GM12878 (cell line): ENCODE results near the gene MCF2L2. TPM values are rescaled to one million over a fixed set of nuclear protein-coding genes. Genes with fewer than 3 reads are reported as not detected.

Experiments used
- ATAC-seq: fragments of 200-7000 bp; cut with Tn5 transposase; 3 replicates; pipeline ENCODE4 v1.9.1; 2020; ENCODE audit warnings: mild to moderate bottlenecking, moderate library complexity
- BruUV-seq: library from RNA; stranded (reverse); fragments of 400-500 nt; replicated peaks from 2 replicates; lab custom pipeline; 2021; lab: Mats Ljungman, UMichigan
- CTCF ChIA-PET: fragments of 300-600 bp; sonication (Branson Sonifier 250); formaldehyde crosslinking; extraction: SDS; loops from one replicate; lab custom pipeline; 2021; ENCODE audit warnings: inconsistent platforms; lab: Yijun Ruan, JAX
- POLR2A ChIA-PET: fragments of 350-600 bp; formaldehyde crosslinking; extraction: SDS; loops from one replicate; lab custom pipeline; 2021; ENCODE audit warnings: inconsistent platforms; lab: Charles Lee
- RAD21 ChIA-PET: fragments of 300-600 bp; sonication (Branson Sonifier 250); formaldehyde crosslinking; loops from one replicate; lab custom pipeline; 2023; ENCODE audit warnings: antibody characterized with exemption; ENCODE audit not compliant: unreplicated experiment; lab: Charles Lee
- SMC1A ChIA-PET: fragments of 300-600 bp; sonication (Branson Sonifier 250); formaldehyde crosslinking; loops from one replicate; lab custom pipeline; 2023; ENCODE audit not compliant: unreplicated experiment, uncharacterized antibody; lab: Charles Lee
- DNase-seq: peaks from one replicate; pipeline ENCODE4 v3.0.0-alpha.2; 2011; ENCODE audit warnings: low read depth, low spot score
- FAIRE-seq: peaks from 3 replicates; lab custom pipeline; 2011; peaks lifted over from hg19 to GRCh38; lab: Jason Lieb, UNC
- H2AFZ ChIP-seq: 2 replicates; pipeline ENCODE4 v1.6.0; 2011; ENCODE audit warnings: low read depth, low read length, control low read depth; ENCODE audit not compliant: control insufficient read depth
- H3K27ac ChIP-seq: 2 replicates; pipeline ENCODE4 v1.5.1; 2011; ENCODE audit warnings: control low read depth; ENCODE audit not compliant: control insufficient read depth, insufficient read depth
- H3K27me3 ChIP-seq, 2 experiments: replicated peaks in 1 of 2; 2 replicates each; pipeline versions ENCODE4 v1.6.0 to v1.6.1; 2011; ENCODE audit warnings: low read length in 1 of 2; ENCODE audit not compliant: control insufficient read depth in 2 of 2, insufficient read depth in 2 of 2
- H3K36me3 ChIP-seq, 2 experiments: 2 replicates each; pipeline ENCODE4 v1.5.1; 2011; ENCODE audit warnings: low read length in 1 of 2; ENCODE audit not compliant: control insufficient read depth in 2 of 2, insufficient read depth in 2 of 2
- H3K4me1 ChIP-seq: 2 replicates; pipeline ENCODE4 v1.6.1; 2011; ENCODE audit warnings: mild to moderate bottlenecking, low read length, moderate library complexity, mixed read lengths; ENCODE audit not compliant: control insufficient read depth, insufficient read depth
- H3K4me2 ChIP-seq: 2 replicates; pipeline ENCODE4 v1.6.0; 2011; ENCODE audit warnings: control low read depth; ENCODE audit not compliant: control insufficient read depth, insufficient read depth
- H3K4me3 ChIP-seq: fragments of 200-600 bp; sonication (generic); 2 replicates; pipeline ENCODE4 v1.5.1; 2016
- H3K79me2 ChIP-seq: 2 replicates; pipeline ENCODE4 v1.6.0; 2011; ENCODE audit warnings: low read length; ENCODE audit not compliant: control insufficient read depth, insufficient read depth
- H3K9ac ChIP-seq: 2 replicates; pipeline ENCODE4 v1.8.0; 2011; ENCODE audit warnings: low read length, control low read depth, mixed read lengths; ENCODE audit not compliant: control insufficient read depth, insufficient read depth
- H3K9me3 ChIP-seq: replicated peaks from 3 replicates; pipeline ENCODE4 v1.5.1; 2011; ENCODE audit warnings: mild to moderate bottlenecking, low read length; ENCODE audit not compliant: control insufficient read depth, insufficient read depth
- H4K20me1 ChIP-seq: 2 replicates; pipeline ENCODE4 v1.6.0; 2011; ENCODE audit not compliant: control insufficient read depth, insufficient read depth
- BACH1 ChIP-seq: fragments of 450-650 bp; IDR thresholded peaks from 2 replicates; pipeline ENCODE4 v1.6.1; 2017; ENCODE audit warnings: mild to moderate bottlenecking, borderline replicate concordance
- CHD1 ChIP-seq: IDR thresholded peaks from 2 replicates; pipeline ENCODE4 v1.6.1; 2012; ENCODE audit warnings: low read depth, low read length, improper control_type of control experiment
- CHD2 ChIP-seq: IDR thresholded peaks from 2 replicates; pipeline ENCODE4 v1.6.1; 2011; ENCODE audit warnings: low read depth, low read length, improper control_type of control experiment, borderline replicate concordance
- HDGF ChIP-seq: fragments of 450-650 bp; IDR thresholded peaks from 2 replicates; pipeline ENCODE4 v1.6.1; 2016; ENCODE audit warnings: antibody characterized with exemption
- IRF3 ChIP-seq: fragments of 450-650 bp; IDR thresholded peaks from 2 replicates; pipeline ENCODE4 v1.6.1; 2014; ENCODE audit warnings: mild to moderate bottlenecking
- KDM1A ChIP-seq: fragments of 200-600 bp; sonication (generic); IDR thresholded peaks from 2 replicates; pipeline ENCODE4 v1.6.1; 2016; ENCODE audit warnings: borderline replicate concordance
- KLF5 ChIP-seq: fragments of 450-650 bp; IDR thresholded peaks from 2 replicates; pipeline ENCODE4 v1.6.1; 2014; ENCODE audit warnings: mild to moderate bottlenecking; ENCODE audit not compliant: partially characterized antibody
- NFYA ChIP-seq: IDR thresholded peaks from 2 replicates; pipeline ENCODE4 v1.6.1; 2011; ENCODE audit warnings: low read depth, mild to moderate bottlenecking, low read length, improper control_type of control experiment, borderline replicate concordance
- PAX5 ChIP-seq: IDR thresholded peaks from 2 replicates; pipeline ENCODE4 v1.6.1; 2011; ENCODE audit warnings: low read depth, low read length, borderline replicate concordance
- PKNOX1 ChIP-seq: fragments of 450-650 bp; IDR thresholded peaks from 2 replicates; pipeline ENCODE4 v1.6.1; 2016; ENCODE audit warnings: mild to moderate bottlenecking
- STAT3 ChIP-seq: IDR thresholded peaks from 2 replicates; pipeline ENCODE4 v1.6.1; 2011; ENCODE audit warnings: low read depth, low read length, improper control_type of control experiment
- SUPT20H ChIP-seq: IDR thresholded peaks from 2 replicates; pipeline ENCODE4 v1.6.1; 2011; ENCODE audit warnings: low read depth, mild to moderate bottlenecking, low read length, moderate library complexity, borderline replicate concordance; ENCODE audit not compliant: control insufficient read depth
- TAF1 ChIP-seq: IDR thresholded peaks from 2 replicates; pipeline ENCODE4 v1.6.1; 2011; ENCODE audit warnings: mild to moderate bottlenecking, low read depth, low read length, borderline replicate concordance
- TBL1XR1 ChIP-seq: IDR thresholded peaks from 2 replicates; pipeline ENCODE4 v1.6.1; 2012; ENCODE audit warnings: low read depth, low read length, improper control_type of control experiment
- TCF7 ChIP-seq: IDR thresholded peaks from 2 replicates; pipeline ENCODE4 v1.6.1; 2014; ENCODE audit warnings: antibody characterized with exemption, borderline replicate concordance
- ZNF207 ChIP-seq: fragments of 450-650 bp; IDR thresholded peaks from 2 replicates; pipeline ENCODE4 v1.6.1; 2014; ENCODE audit warnings: antibody characterized with exemption, mild to moderate bottlenecking, borderline replicate concordance
- ZNF274 ChIP-seq: IDR thresholded peaks from one replicate; pipeline ENCODE4 v1.8.0; 2011; ENCODE audit not compliant: insufficient read length, insufficient read depth
- ZNF622 ChIP-seq: fragments of 450-650 bp; IDR thresholded peaks from 2 replicates; pipeline ENCODE4 v1.6.1; 2017; ENCODE audit warnings: mild to moderate bottlenecking, inconsistent platforms
- WGBS: methylation state at CpG from one replicate; pipeline ENCODE4 v1.1.6; 2016; ENCODE audit warnings: low lambda C conversion rate; ENCODE audit not compliant: insufficient replicate concordance, insufficient coverage; ENCODE audit errors: missing lambda C conversion rate; 5-methylcytosine and 5-hydroxymethylcytosine counted together
- in situ Hi-C: fragments of 300-500 bp; cut with MboI; formaldehyde crosslinking; loops from 9 replicates; pipeline ENCODE4 v1.14.3; 2018; ENCODE audit warnings: mixed read lengths
- intact Hi-C: fragments of 100-400 bp; cut with micrococcal nuclease; formaldehyde crosslinking; loops from one replicate; pipeline ENCODE4 v1.14.2; 2022; ENCODE audit not compliant: unreplicated experiment
- polyA plus RNA-seq, 11 experiments: library from polyadenylated mRNA; depleted of rRNA in 4 of 11; unstranded in 6 of 11; stranded (reverse) in 5 of 11; fragments of >200 nt; fragmentation: Nextera tagmentation in 4 of 11; fragmentation: Illumina TruSeq in 1 of 11; extraction: Ambion mirVana in 4 of 11; extraction: Trizol in 1 of 11; gene quantifications; 1 replicate in 1 of 11; 2 replicates in 10 of 11; pipeline versions ENCODE4 v1.2.1 to v1.2.3, GENCODE V29; 2011 to 2016; ENCODE audit warnings: inconsistent platforms in 2 of 11, missing spikeins in 2 of 11, low read depth in 1 of 11
- total RNA-seq, 4 experiments: library from RNA; depleted of rRNA in 3 of 4; stranded (reverse); fragments of >200 nt in 3 of 4; fragmentation: Illumina TruSeq in 1 of 4; extraction: Trizol in 1 of 4; gene quantifications; 2 replicates each; pipeline versions ENCODE4 v1.2.1 to v1.2.3, GENCODE V29; 2013 to 2021

MCF2L2 gene
- total and polyA plus RNA-seq, 10 of the 15 experiments (the other 5 are each of a cell fraction or from before 2014, with no cell fraction given): 0.37 to 2.8 (median 1.4) TPM

- FAIRE-seq (no peak), DNase-seq (no peak), ATAC-seq (no peak)
- WGBS: 57% methylated on average over 6 of the region's 6 CpGs
- Histone ChIP-seq H4K20me1 (no peaks in the 10 kb centered on the region), H3K36me3 (no peaks in the 10 kb centered on the region), H2AFZ (no peak overlapping the region), H3K9ac (no peak overlapping the region), H3K4me1 (no peaks in the 10 kb centered on the region), H3K4me2 (no peak overlapping the region), H3K79me2 (no peaks in the 10 kb centered on the region), H3K27me3 (no peaks in the 10 kb centered on the region; a peak in 1 of 4 replicates), H3K4me3 (no peak overlapping the region), H3K9me3 (no peaks in the 10 kb centered on the region), H3K27ac (no peak overlapping the region)
- ChIA-PET CTCF (interaction anchor here (0.8 to 3.9 kb wide), 7 partner anchors 15 to 295 kb away, joined by 3 to 18 read pairs (median 4); partner anchors contain the start of gene YEATS2), SMC1A (interaction anchor here (0.8 to 1.2 kb wide), 5 partner anchors 13 to 120 kb away, joined by 3 to 4 read pairs (median 3); no protein-coding TSS in a partner anchor), RAD21 (interaction anchor here (1.3 to 1.7 kb wide), 4 partner anchors 55 to 295 kb away, joined by 4 to 8 read pairs (median 4); no protein-coding TSS in a partner anchor), POLR2A (no interaction called here)
- TF ChIP-seq IRF3 (no peak), ZNF207 (no peak), NFYA (no peak), PKNOX1 (no peak), TAF1 (no peak), TBL1XR1 (no peak), PAX5 (no peak), TCF7 (no peak), CHD2 (no peak), KLF5 (no peak), KDM1A (no peak), BACH1 (no peak), CHD1 (no peak), SUPT20H (no peak), STAT3 (no peak), HDGF (no peak), ZNF622 (no peak), ZNF274 (no peak)
- intact Hi-C loops (no loop called here), in situ Hi-C loops (loop anchor here (5.0 kb wide), 1 partner anchor 85 kb away; the partner anchor contains the start of gene KLHL6)
- BruUV-seq: no TSS peak
These were observed 43.7 kb upstream of the MCF2L2 start for GRCh38 chr3:183472155-183472554.
